ENCODE results near the gene TOGARAM2. TPM values are rescaled to one million over a fixed set of nuclear protein-coding genes. Genes with fewer than 3 reads are reported as not detected.

Gene TOGARAM2
- total and polyA plus RNA-seq, 2 experiments from 2014 or later = 1.8 TPM

GRCh38 chr2:29097569-29097968 is 116.5 kb downstream of the TOGARAM2 start:
- Histone ChIP-seq H2AFZ (no peak overlapping the region), H3K9me2 (ENCODE audit: insufficient read depth) (no peaks in the 10 kb centered on the region), H3K4me3 (no peak overlapping the region), H3F3A (replicated peaks; ENCODE audit: low read depth) (no peaks in the 10 kb centered on the region), H3K4me2 (no peak overlapping the region), H3K79me2 (replicated peaks; ENCODE audit: insufficient read depth) (no peaks in the 10 kb centered on the region), H3K4me1 (ENCODE audit: insufficient read depth) (no peaks in the 10 kb centered on the region), H4K20me1 (replicated peaks; ENCODE audit: insufficient read depth) (no peaks in the 10 kb centered on the region), H3K27ac (ENCODE audit: low read depth) (no peak overlapping the region), H3K27me3 (ENCODE audit: insufficient read depth) (no peaks in the 10 kb centered on the region), H3K36me3 (ENCODE audit: insufficient read depth) (no peaks in the 10 kb centered on the region)
- no peak overlapping the region for H3K4me3 Mint-ChIP-seq
- no peaks in the 10 kb centered on the region for H3K4me1 Mint-ChIP-seq
- TF ChIP-seq EZH2 (IDR thresholded peaks at IDR 0.05; ENCODE audit: low read depth, unreplicated experiment) (no peak), NANOG (IDR thresholded peaks at IDR 0.05; ENCODE audit: borderline replicate concordance) (no peak), EZH2phosphoT487 (IDR thresholded peaks at IDR 0.05; ENCODE audit: unreplicated experiment) (no peak), ZNF114 (CRISPR knock-in tag; IDR thresholded peaks at IDR 0.05) (no peak), CREB1 (CRISPR knock-in tag; IDR thresholded peaks at IDR 0.05; ENCODE audit: low read depth) (no peak), STAT1 (IDR thresholded peaks at IDR 0.05; ENCODE audit: unreplicated experiment) (no peak), POLR2AphosphoS5 (IDR thresholded peaks at IDR 0.05; ENCODE audit: low read depth) (no peak), ZNF331 (CRISPR knock-in tag; IDR thresholded peaks at IDR 0.05; ENCODE audit: low read depth) (no peak), JUNB (IDR thresholded peaks at IDR 0.05; ENCODE audit: unreplicated experiment) (no peak), CTCF (conservative IDR thresholded peaks at IDR 0.05; ENCODE audit: low read depth in 2 of 2) (no peak)
- TF ChIP-seq, protein P1, sequence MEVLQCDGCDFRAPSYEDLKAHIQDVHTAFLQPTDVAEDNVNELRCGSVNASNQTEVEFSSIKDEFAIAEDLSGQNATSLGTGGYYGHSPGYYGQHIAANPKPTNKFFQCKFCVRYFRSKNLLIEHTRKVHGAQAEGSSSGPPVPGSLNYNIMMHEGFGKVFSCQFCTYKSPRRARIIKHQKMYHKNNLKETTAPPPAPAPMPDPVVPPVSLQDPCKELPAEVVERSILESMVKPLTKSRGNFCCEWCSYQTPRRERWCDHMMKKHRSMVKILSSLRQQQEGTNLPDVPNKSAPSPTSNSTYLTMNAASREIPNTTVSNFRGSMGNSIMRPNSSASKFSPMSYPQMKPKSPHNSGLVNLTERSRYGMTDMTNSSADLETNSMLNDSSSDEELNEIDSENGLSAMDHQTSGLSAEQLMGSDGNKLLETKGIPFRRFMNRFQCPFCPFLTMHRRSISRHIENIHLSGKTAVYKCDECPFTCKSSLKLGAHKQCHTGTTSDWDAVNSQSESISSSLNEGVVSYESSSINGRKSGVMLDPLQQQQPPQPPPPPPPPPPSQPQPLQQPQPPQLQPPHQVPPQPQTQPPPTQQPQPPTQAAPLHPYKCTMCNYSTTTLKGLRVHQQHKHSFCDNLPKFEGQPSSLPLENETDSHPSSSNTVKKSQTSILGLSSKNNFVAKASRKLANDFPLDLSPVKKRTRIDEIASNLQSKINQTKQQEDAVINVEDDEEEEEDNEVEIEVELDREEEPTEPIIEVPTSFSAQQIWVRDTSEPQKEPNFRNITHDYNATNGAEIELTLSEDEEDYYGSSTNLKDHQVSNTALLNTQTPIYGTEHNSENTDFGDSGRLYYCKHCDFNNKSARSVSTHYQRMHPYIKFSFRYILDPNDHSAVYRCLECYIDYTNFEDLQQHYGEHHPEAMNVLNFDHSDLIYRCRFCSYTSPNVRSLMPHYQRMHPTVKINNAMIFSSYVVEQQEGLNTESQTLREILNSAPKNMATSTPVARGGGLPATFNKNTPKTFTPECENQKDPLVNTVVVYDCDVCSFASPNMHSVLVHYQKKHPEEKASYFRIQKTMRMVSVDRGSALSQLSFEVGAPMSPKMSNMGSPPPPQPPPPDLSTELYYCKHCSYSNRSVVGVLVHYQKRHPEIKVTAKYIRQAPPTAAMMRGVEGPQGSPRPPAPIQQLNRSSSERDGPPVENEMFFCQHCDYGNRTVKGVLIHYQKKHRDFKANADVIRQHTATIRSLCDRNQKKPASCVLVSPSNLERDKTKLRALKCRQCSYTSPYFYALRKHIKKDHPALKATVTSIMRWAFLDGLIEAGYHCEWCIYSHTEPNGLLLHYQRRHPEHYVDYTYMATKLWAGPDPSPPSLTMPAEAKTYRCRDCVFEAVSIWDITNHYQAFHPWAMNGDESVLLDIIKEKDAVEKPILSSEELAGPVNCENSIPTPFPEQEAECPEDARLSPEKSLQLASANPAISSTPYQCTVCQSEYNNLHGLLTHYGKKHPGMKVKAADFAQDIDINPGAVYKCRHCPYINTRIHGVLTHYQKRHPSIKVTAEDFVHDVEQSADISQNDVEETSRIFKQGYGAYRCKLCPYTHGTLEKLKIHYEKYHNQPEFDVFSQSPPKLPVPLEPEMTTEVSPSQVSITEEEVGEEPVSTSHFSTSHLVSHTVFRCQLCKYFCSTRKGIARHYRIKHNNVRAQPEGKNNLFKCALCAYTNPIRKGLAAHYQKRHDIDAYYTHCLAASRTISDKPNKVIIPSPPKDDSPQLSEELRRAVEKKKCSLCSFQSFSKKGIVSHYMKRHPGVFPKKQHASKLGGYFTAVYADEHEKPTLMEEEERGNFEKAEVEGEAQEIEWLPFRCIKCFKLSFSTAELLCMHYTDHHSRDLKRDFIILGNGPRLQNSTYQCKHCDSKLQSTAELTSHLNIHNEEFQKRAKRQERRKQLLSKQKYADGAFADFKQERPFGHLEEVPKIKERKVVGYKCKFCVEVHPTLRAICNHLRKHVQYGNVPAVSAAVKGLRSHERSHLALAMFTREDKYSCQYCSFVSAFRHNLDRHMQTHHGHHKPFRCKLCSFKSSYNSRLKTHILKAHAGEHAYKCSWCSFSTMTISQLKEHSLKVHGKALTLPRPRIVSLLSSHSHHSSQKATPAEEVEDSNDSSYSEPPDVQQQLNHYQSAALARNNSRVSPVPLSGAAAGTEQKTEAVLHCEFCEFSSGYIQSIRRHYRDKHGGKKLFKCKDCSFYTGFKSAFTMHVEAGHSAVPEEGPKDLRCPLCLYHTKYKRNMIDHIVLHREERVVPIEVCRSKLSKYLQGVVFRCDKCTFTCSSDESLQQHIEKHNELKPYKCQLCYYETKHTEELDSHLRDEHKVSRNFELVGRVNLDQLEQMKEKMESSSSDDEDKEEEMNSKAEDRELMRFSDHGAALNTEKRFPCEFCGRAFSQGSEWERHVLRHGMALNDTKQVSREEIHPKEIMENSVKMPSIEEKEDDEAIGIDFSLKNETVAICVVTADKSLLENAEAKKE (CRISPR knock-in tag; IDR thresholded peaks at IDR 0.05) = no peak
- TF ChIP-seq, protein P2, sequence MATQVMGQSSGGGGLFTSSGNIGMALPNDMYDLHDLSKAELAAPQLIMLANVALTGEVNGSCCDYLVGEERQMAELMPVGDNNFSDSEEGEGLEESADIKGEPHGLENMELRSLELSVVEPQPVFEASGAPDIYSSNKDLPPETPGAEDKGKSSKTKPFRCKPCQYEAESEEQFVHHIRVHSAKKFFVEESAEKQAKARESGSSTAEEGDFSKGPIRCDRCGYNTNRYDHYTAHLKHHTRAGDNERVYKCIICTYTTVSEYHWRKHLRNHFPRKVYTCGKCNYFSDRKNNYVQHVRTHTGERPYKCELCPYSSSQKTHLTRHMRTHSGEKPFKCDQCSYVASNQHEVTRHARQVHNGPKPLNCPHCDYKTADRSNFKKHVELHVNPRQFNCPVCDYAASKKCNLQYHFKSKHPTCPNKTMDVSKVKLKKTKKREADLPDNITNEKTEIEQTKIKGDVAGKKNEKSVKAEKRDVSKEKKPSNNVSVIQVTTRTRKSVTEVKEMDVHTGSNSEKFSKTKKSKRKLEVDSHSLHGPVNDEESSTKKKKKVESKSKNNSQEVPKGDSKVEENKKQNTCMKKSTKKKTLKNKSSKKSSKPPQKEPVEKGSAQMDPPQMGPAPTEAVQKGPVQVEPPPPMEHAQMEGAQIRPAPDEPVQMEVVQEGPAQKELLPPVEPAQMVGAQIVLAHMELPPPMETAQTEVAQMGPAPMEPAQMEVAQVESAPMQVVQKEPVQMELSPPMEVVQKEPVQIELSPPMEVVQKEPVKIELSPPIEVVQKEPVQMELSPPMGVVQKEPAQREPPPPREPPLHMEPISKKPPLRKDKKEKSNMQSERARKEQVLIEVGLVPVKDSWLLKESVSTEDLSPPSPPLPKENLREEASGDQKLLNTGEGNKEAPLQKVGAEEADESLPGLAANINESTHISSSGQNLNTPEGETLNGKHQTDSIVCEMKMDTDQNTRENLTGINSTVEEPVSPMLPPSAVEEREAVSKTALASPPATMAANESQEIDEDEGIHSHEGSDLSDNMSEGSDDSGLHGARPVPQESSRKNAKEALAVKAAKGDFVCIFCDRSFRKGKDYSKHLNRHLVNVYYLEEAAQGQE (IDR thresholded peaks at IDR 0.05; ENCODE audit: unreplicated experiment) = no peak
- TF ChIP-seq, protein P3, sequence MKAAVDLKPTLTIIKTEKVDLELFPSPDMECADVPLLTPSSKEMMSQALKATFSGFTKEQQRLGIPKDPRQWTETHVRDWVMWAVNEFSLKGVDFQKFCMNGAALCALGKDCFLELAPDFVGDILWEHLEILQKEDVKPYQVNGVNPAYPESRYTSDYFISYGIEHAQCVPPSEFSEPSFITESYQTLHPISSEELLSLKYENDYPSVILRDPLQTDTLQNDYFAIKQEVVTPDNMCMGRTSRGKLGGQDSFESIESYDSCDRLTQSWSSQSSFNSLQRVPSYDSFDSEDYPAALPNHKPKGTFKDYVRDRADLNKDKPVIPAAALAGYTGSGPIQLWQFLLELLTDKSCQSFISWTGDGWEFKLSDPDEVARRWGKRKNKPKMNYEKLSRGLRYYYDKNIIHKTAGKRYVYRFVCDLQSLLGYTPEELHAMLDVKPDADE (IDR thresholded peaks at IDR 0.05) = no peak
- no peak for ATAC-seq
- H3K27me3 Mint-ChIP-seq (ENCODE audit: insufficient read depth, low read depth, poor library complexity) = peaks cover 4% of the 10 kb centered on the region
- H3K9me3 Mint-ChIP-seq = peaks cover 9% of the 10 kb centered on the region
- no peak overlapping the region for H3K27ac Mint-ChIP-seq
- peaks cover 7% of the 10 kb centered on the region for H3K36me3 Mint-ChIP-seq (ENCODE audit: low read depth)
- DNase-seq (ENCODE audit: low spot score) = no peak

Measured in GM23338 (cell line).